ENCODE data around the gene WNT8B. TPM values are rescaled to one million over a fixed set of nuclear protein-coding genes. Genes with fewer than 3 reads are reported as not detected.

WNT8B gene
- total and polyA plus RNA-seq, 9 of the 15 experiments (the other 6 are each of a cell fraction or from before 2014, with no cell fraction given): not detected

DNA sequence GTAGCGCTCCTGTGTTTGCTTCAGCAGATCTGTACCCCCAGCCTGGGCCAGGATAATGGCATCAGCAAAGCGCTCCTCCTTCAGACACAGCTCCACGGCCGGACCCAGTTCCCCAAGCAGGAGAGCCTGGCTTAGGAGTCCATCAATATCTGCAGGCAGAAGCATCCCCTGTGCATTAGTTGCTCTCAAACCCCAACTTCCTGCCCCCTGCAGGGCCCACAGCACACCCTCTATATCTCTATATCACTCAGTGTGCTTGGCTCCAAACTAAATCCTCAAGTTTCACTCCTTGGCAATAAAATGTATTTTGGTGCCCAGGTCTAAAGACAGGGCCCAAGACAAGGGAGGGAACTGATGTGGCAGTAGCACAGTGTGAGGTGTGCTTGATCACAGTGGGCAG, 35.2 kb downstream of the WNT8B start:
- in situ Hi-C loops (cut with MboI): no loop called here
- H3K79me2 ChIP-seq (ENCODE audit: control insufficient read depth, insufficient read depth, low read length): no peaks in the 10 kb centered on the region
- TF ChIP-seq KLF1 (tag; IDR thresholded peaks at IDR 0.05) (no peak), XRCC5 (IDR thresholded peaks at IDR 0.05; ENCODE audit: low read depth, low read length) (no peak), HMG20B (CRISPR knock-in tag; IDR thresholded peaks at IDR 0.05) (no peak)
- TF ChIP-seq, protein P1, sequence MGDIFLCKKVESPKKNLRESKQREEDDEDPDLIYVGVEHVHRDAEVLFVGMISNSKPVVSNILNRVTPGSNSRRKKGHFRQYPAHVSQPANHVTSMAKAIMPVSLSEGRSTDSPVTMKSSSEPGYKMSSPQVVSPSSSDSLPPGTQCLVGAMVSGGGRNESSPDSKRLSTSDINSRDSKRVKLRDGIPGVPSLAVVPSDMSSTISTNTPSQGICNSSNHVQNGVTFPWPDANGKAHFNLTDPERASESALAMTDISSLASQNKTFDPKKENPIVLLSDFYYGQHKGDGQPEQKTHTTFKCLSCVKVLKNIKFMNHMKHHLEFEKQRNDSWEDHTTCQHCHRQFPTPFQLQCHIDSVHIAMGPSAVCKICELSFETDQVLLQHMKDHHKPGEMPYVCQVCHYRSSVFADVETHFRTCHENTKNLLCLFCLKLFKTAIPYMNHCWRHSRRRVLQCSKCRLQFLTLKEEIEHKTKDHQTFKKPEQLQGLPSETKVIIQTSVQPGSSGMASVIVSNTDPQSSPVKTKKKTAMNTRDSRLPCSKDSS (IDR thresholded peaks at IDR 0.05; ENCODE audit: low read depth, partially characterized antibody): no peak
- TF ChIP-seq, protein P2, sequence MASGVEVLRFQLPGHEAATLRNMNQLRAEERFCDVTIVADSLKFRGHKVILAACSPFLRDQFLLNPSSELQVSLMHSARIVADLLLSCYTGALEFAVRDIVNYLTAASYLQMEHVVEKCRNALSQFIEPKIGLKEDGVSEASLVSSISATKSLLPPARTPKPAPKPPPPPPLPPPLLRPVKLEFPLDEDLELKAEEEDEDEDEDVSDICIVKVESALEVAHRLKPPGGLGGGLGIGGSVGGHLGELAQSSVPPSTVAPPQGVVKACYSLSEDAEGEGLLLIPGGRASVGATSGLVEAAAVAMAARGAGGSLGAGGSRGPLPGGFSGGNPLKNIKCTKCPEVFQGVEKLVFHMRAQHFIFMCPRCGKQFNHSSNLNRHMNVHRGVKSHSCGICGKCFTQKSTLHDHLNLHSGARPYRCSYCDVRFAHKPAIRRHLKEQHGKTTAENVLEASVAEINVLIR (CRISPR knock-in tag; IDR thresholded peaks at IDR 0.05): no peak
- peaks cover 4% of the 10 kb centered on the region; the same call in 1 of the 3 replicates for H3K36me3 ChIP-seq (ENCODE audit: control insufficient read depth, insufficient read depth, low read length)
- no peak for FAIRE-seq
- H2AFZ ChIP-seq (ENCODE audit: low read depth, low read length): no peak overlapping the region
- H4K20me1 ChIP-seq (replicated peaks; ENCODE audit: control insufficient read depth, insufficient read depth, low read length): no peaks in the 10 kb centered on the region
- POLR2A ChIA-PET: no interaction called here
- no peak overlapping the region for H3K9ac ChIP-seq (ENCODE audit: insufficient read depth in 1 of 2, low read depth in 2 of 2, low read length in 2 of 2)
- H3K27me3 ChIP-seq (ENCODE audit: control insufficient read depth in 2 of 2, insufficient read depth in 2 of 2, low read length in 2 of 2): no peaks in the 10 kb centered on the region
- H3K27ac ChIP-seq (ENCODE audit: extremely low read depth, low read depth, low read length): no peak overlapping the region
- H3K9me3 ChIP-seq (replicated peaks; ENCODE audit: control insufficient read depth, insufficient read depth, low read depth, low read length): no peaks in the 10 kb centered on the region
- ATAC-seq: no peak
- CTCF ChIA-PET (ENCODE audit: low intra/inter-chr PET ratio): no interaction called here
- intact Hi-C loops (cut with micrococcal nuclease): no loop called here
- BruUV-seq (replicated peaks): no TSS peak
- WGBS (ENCODE audit: insufficient coverage, low coverage, missing lambda C conversion rate): 39% methylated on average over 4 of the region's 4 CpGs
- H3K4me3 ChIP-seq: no peak overlapping the region
- H3K4me2 ChIP-seq (ENCODE audit: insufficient read depth, low read length): no peak overlapping the region
- H3K4me1 ChIP-seq (replicated peaks in 1 of 2; ENCODE audit: control insufficient read depth in 2 of 2, insufficient read depth in 2 of 2, low read length in 2 of 2): no peaks in the 10 kb centered on the region
- no peak for DNase-seq (ENCODE audit: extremely low read depth in 1 of 4, low spot score in 3 of 4)
- no peaks in the 10 kb centered on the region for H3K9me1 ChIP-seq (ENCODE audit: control insufficient read depth, insufficient read depth, low read length)
